HG03135 (cell line): ENCODE measurements around the gene URM1.

ENCODE experiments used
- ATAC-seq: cut with Tn5 transposase; IDR thresholded peaks from one replicate; pipeline ENCODE4 v1.9.1; 2021; ENCODE audit warnings: mild to moderate bottlenecking, moderate library complexity; ENCODE audit not compliant: unreplicated experiment

The URM1 gene

GRCh38 chr9:128344931-128345605 is 26.1 kb upstream of the URM1 start:
- no peak for ATAC-seq

GRCh38 chr9:128349125-128349524 is 22.0 kb upstream of the URM1 start:
- no peak for ATAC-seq

GRCh38 chr9:128349772-128350171 is 21.4 kb upstream of the URM1 start:
- no peak for ATAC-seq

GRCh38 chr9:128355451-128355850 is 15.7 kb upstream of the URM1 start:
- no peak for ATAC-seq

GRCh38 chr9:128358090-128358489 is 13.1 kb upstream of the URM1 start:
- no peak for ATAC-seq

GRCh38 chr9:128358861-128359260 is 12.3 kb upstream of the URM1 start:
- ATAC-seq = no peak

- no peak for ATAC-seq
Measured at GRCh38 chr9:128360826-128361225, 10.3 kb upstream of the URM1 start.

- peak; percentile 11 for ATAC-seq
Measured at GRCh38 chr9:128361296-128361985, 9.7 kb upstream of the URM1 start.

- peak; percentile 62 for ATAC-seq
Measured at GRCh38 chr9:128361986-128362646, 9.1 kb upstream of the URM1 start.

GRCh38 chr9:128362774-128363173 is 8.4 kb upstream of the URM1 start:
- no peak for ATAC-seq

GRCh38 chr9:128365525-128365924 is 5.6 kb upstream of the URM1 start:
- ATAC-seq = no peak

GRCh38 chr9:128369024-128369706 is 2.0 kb upstream of the URM1 start:
- ATAC-seq = no peak

- no peak for ATAC-seq
Measured at GRCh38 chr9:128370367-128370751, 815 bp upstream of the URM1 start.

- no peak for ATAC-seq
Measured at GRCh38 chr9:128371630-128372117, 500 bp downstream of the URM1 start.

GRCh38 chr9:128372188-128372641 is 1.0 kb downstream of the URM1 start:
- no peak for ATAC-seq

GRCh38 chr9:128372784-128373183 is 1.6 kb downstream of the URM1 start:
- no peak for ATAC-seq

- ATAC-seq = no peak
Measured at GRCh38 chr9:128374221-128374675, 3.1 kb downstream of the URM1 start.

- ATAC-seq = no peak
Measured at GRCh38 chr9:128375865-128376264, 4.7 kb downstream of the URM1 start.

GRCh38 chr9:128382261-128382660 is 11.1 kb downstream of the URM1 start:
- ATAC-seq = no peak

GRCh38 chr9:128383007-128383753 is 12.0 kb downstream of the URM1 start:
- no peak for ATAC-seq
